NCI-H128 (cell line): Measurements from ENCODE around the gene TNNI2.

ENCODE experiments used
- DNase-seq: peaks from one replicate; lab custom pipeline; 2025; ENCODE audit not compliant: unreplicated experiment; lab: John Stamatoyannopoulos, UW

The TNNI2 gene

GRCh38 chr11:1820463-1821325 lies 18.1 kb upstream of the TNNI2 start:
- no peak for DNase-seq

- no peak for DNase-seq
These were observed 17.2 kb upstream of the TNNI2 start for GRCh38 chr11:1821562-1821961.

GRCh38 chr11:1822648-1823375 lies 16.0 kb upstream of the TNNI2 start:
- no peak for DNase-seq

- DNase-seq: no peak
These were observed 15.2 kb upstream of the TNNI2 start for GRCh38 chr11:1823376-1824220.

GRCh38 chr11:1824221-1825038 lies 14.4 kb upstream of the TNNI2 start:
- DNase-seq: no peak

- DNase-seq: no peak
These were observed 13.6 kb upstream of the TNNI2 start for GRCh38 chr11:1825039-1825740.

GRCh38 chr11:1825785-1826451 lies 12.9 kb upstream of the TNNI2 start:
- DNase-seq: no peak

- no peak for DNase-seq
These were observed 12.2 kb upstream of the TNNI2 start for GRCh38 chr11:1826552-1827094.

- peak; percentile 52 for DNase-seq
These were observed 11.5 kb upstream of the TNNI2 start for GRCh38 chr11:1827095-1827813.

- DNase-seq: no peak
These were observed 10.8 kb upstream of the TNNI2 start for GRCh38 chr11:1827931-1828330.

GRCh38 chr11:1828542-1828941 lies 10.2 kb upstream of the TNNI2 start:
- no peak for DNase-seq

GRCh38 chr11:1829039-1829820 lies 9.6 kb upstream of the TNNI2 start:
- DNase-seq: no peak

- no peak for DNase-seq
These were observed 8.8 kb upstream of the TNNI2 start for GRCh38 chr11:1830004-1830321.

GRCh38 chr11:1830322-1831223 lies 8.2 kb upstream of the TNNI2 start:
- DNase-seq: no peak

- DNase-seq: no peak
These were observed 7.2 kb upstream of the TNNI2 start for GRCh38 chr11:1831338-1832210.
